Activated CD4-positive, alpha-beta T cell treated with anti-CD3 and anti-CD28 coated beads for 36 hours (primary cell): ENCODE measurements around the gene HDGFL2. TPM values are rescaled to one million over a fixed set of nuclear protein-coding genes. Genes with fewer than 3 reads are reported as not detected.

Source experiments
- ATAC-seq: fragments of 200-7000 bp; cut with Tn5 transposase; one replicate; pipeline ENCODE4 v1.10.0; 2021; ENCODE audit warnings: mild to moderate bottlenecking, moderate library complexity
- CTCF ChIA-PET: fragments of 350-600 bp; sonication (Branson Sonifier 250); formaldehyde crosslinking; loops from one replicate; lab custom pipeline; 2021; ENCODE audit warnings: antibody characterized with exemption; lab: Charles Lee
- POLR2A ChIA-PET: fragments of 350-600 bp; sonication (Branson Sonifier 250); formaldehyde crosslinking; loops from one replicate; lab custom pipeline; 2021; ENCODE audit warnings: antibody characterized with exemption, inconsistent platforms; lab: Charles Lee
- DNase-seq: peaks from one replicate; pipeline ENCODE4 v3.0.0-alpha.2; 2020
- H3K27ac Mint-ChIP-seq: one replicate; pipeline ENCODE4 v1.8.0; 2021; ENCODE audit warnings: mixed read lengths
- H3K27me3 Mint-ChIP-seq: one replicate; pipeline ENCODE4 v1.8.0; 2021; ENCODE audit warnings: mixed read lengths
- H3K36me3 Mint-ChIP-seq: one replicate; pipeline ENCODE4 v1.8.0; 2021; ENCODE audit warnings: low read depth, mixed read lengths
- H3K4me1 Mint-ChIP-seq: one replicate; pipeline ENCODE4 v1.8.0; 2021; ENCODE audit warnings: mixed read lengths
- H3K4me3 Mint-ChIP-seq: one replicate; pipeline ENCODE4 v1.8.0; 2021; ENCODE audit warnings: mild to moderate bottlenecking, moderate library complexity, mixed read lengths
- H3K9me3 Mint-ChIP-seq: one replicate; pipeline ENCODE4 v1.8.0; 2021; ENCODE audit warnings: low read depth, mixed read lengths
- intact Hi-C, 2 experiments: fragments of 100-400 bp; cut with DNase I in 1 of 2; cut with micrococcal nuclease in 1 of 2; formaldehyde crosslinking; loops; one replicate each; pipeline versions ENCODE4 v1.14.2 to v1.15.1; 2022 to 2024; cut with DNase I, micrococcal nuclease
- total RNA-seq, 2 experiments: library from RNA; stranded (reverse); gene quantifications; one replicate each; pipeline ENCODE4 v1.2.3, GENCODE V29; 2021

The HDGFL2 gene
- 10 to 100 TPM; 50.5 to 68.1 TPM for total RNA-seq

DNA sequence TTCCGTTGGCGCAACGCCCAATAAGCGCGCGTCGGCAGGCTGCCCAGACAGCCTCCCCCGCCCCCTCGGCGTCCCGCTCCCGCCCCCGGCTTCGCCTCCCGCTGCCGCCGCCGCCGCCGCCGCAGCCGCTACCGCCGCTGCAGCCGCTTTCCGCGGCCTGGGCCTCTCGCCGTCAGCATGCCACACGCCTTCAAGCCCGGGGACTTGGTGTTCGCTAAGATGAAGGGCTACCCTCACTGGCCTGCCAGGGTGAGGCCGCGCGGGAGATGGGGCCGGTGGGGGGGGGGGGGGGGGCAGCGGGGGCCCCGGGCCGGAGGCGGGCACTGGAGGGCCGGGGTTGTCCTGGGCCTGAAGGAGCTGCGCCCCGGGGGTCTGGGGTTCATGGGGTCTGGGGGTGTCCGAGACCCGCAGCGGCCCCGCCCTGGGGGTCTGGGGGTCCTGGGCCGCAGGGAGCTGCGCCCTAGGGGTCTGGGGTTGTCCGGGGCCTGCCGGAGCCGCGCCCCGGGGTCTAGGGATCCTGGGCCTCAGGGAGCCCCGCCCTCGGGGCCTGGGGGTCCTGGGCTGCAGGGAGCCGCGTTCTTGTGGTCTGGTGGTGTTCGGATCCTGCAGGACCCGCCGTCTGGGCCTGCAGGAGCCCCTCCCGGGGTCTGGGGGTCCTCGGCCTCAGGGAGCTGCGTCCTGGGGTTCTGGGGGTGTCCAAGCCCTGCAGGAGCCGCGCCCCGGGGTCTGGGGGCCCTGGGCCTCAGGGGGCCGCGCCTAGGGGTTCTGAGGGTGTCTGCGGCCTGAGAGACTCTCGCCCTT is at the start of gene HDGFL2:
HDGFL2 (plus strand) TSS at position 124 of the 801 bp plus-strand sequence; CDS start at position 178, 54 bp downstream.
- Mint-ChIP-seq H3K4me1 (peaks cover 21% of the 10 kb centered on the region), H3K27me3 (no peaks in the 10 kb centered on the region), H3K36me3 (peaks cover 6% of the 10 kb centered on the region), H3K4me3 (no peak within 1 kb of the TSS), H3K27ac (no peak within 1 kb of the TSS), H3K9me3 (no peaks in the 10 kb centered on the region)
- intact Hi-C loops: loop anchor here (1.0 to 5.0 kb wide), 12 partner anchors 130 to 1210 kb away; partner anchors contain the start of genes TNFAIP8L1 (in 2 of the 2), CACTIN (in 1 of the 2), FEM1A (in 1 of the 2) and FZR1 (in 1 of the 2)
- ATAC-seq (no peak), DNase-seq (no peak)
- ChIA-PET CTCF (interaction anchor here (1.4 to 2.0 kb wide), 2 partner anchors 15 to 206 kb away, joined by 4 to 11 read pairs; partner anchors contain the start of gene UBXN6), POLR2A (interaction anchor here (1.0 to 1.3 kb wide), 4 partner anchors 8 to 226 kb away, joined by 3 to 9 read pairs (median 4); partner anchors contain the start of gene YJU2)

GRCh38 chr19:4423416-4424126 is 48.5 kb upstream of the HDGFL2 start:
- Mint-ChIP-seq H3K27ac (no peak overlapping the region), H3K4me1 (no peaks in the 10 kb centered on the region), H3K4me3 (no peak overlapping the region), H3K27me3 (no peaks in the 10 kb centered on the region), H3K9me3 (no peaks in the 10 kb centered on the region), H3K36me3 (peaks cover 31% of the 10 kb centered on the region)
- ATAC-seq (no peak), DNase-seq (no peak)
- POLR2A ChIA-PET: no interaction called here
- intact Hi-C loops: no loop called here
- CTCF ChIA-PET: interaction anchor here (0.6 kb wide), 1 partner anchor 201 kb away, joined by 3 read pairs; no protein-coding TSS in a partner anchor

GRCh38 chr19:4425537-4425936 is 46.6 kb upstream of the HDGFL2 start:
- Mint-ChIP-seq H3K9me3 (no peaks in the 10 kb centered on the region), H3K4me3 (no peak overlapping the region), H3K4me1 (no peaks in the 10 kb centered on the region), H3K27me3 (no peaks in the 10 kb centered on the region), H3K36me3 (peaks cover 42% of the 10 kb centered on the region), H3K27ac (no peak overlapping the region)
- DNase-seq (no peak), ATAC-seq (no peak)
- intact Hi-C loops: no loop called here
- ChIA-PET CTCF (no interaction called here), POLR2A (no interaction called here)

- no peak overlapping the region for H3K27ac Mint-ChIP-seq
- H3K9me3 Mint-ChIP-seq: no peaks in the 10 kb centered on the region
- ChIA-PET POLR2A (interaction anchor here (0.7 kb wide), 1 partner anchor 468 kb away, joined by 3 read pairs; no protein-coding TSS in a partner anchor), CTCF (interaction anchor here (0.7 kb wide), 1 partner anchor 66 kb away, joined by 3 read pairs; no protein-coding TSS in a partner anchor)
- H3K4me1 Mint-ChIP-seq: no peaks in the 10 kb centered on the region
- DNase-seq (no peak), ATAC-seq (no peak)
- peaks cover 54% of the 10 kb centered on the region for H3K36me3 Mint-ChIP-seq
- intact Hi-C loops: no loop called here
- no peak overlapping the region for H3K4me3 Mint-ChIP-seq
- H3K27me3 Mint-ChIP-seq: no peaks in the 10 kb centered on the region
These were observed 43.6 kb upstream of the HDGFL2 start for GRCh38 chr19:4428326-4428975.

GRCh38 chr19:4429256-4429655 is 42.8 kb upstream of the HDGFL2 start:
- ChIA-PET CTCF (interaction anchor here (0.6 to 1.0 kb wide), 3 partner anchors 10 to 180 kb away, joined by 3 to 4 read pairs (median 3); no protein-coding TSS in a partner anchor), POLR2A (interaction anchor here (0.7 kb wide), 1 partner anchor 467 kb away, joined by 3 read pairs; no protein-coding TSS in a partner anchor)
- Mint-ChIP-seq H3K27me3 (no peaks in the 10 kb centered on the region), H3K36me3 (peaks cover 47% of the 10 kb centered on the region), H3K4me1 (no peaks in the 10 kb centered on the region), H3K4me3 (no peak overlapping the region), H3K27ac (no peak overlapping the region), H3K9me3 (no peaks in the 10 kb centered on the region)
- ATAC-seq (no peak), DNase-seq (no peak)
- intact Hi-C loops: no loop called here

DNA sequence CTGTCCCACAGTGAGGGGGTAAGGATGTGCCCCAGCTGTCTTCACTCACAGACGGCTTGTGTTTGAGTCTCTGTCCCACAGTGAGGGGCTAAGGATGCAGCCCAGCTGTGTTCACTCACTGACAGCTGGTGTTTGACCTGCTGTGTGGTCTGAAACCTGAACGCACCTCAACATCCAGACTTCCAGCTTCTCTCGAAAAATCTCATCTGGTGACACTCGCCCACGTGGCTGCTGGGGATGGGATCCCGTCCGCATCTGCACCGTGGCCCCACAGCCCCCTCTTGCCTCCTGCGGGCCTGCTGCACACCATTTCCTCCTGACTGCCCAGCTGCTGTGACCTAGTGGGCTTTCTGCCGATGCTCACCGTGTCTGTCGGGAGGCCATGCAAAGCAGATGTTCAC is 42.3 kb upstream of the HDGFL2 start:
- Mint-ChIP-seq H3K27me3 (no peaks in the 10 kb centered on the region), H3K36me3 (peaks cover 51% of the 10 kb centered on the region), H3K9me3 (no peaks in the 10 kb centered on the region), H3K4me1 (no peaks in the 10 kb centered on the region), H3K27ac (no peak overlapping the region), H3K4me3 (no peak overlapping the region)
- ChIA-PET CTCF (interaction anchor here (0.6 to 1.0 kb wide), 3 partner anchors 10 to 181 kb away, joined by 3 to 4 read pairs (median 3); no protein-coding TSS in a partner anchor), POLR2A (no interaction called here)
- DNase-seq (no peak), ATAC-seq (no peak)
- intact Hi-C loops: no loop called here

DNA sequence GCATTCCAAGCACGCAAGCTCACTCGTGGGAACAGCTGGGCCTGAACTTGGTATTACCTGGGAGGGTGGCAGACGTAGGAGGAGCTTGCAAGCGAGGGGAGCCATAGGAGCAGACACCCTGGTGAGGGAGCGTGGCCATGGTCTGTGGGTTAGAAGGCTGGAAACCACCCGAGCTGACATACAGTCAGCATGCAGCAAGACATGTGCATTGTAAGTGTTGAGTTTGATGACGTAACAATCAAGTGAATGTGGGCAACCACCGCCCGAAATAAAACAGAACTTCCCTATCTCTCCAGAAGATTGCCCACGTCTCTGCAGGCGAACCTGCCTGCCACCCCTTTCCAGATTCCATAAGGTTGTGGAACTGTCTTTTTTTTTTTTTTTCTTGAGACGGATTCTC is 41.3 kb upstream of the HDGFL2 start:
- POLR2A ChIA-PET: no interaction called here
- Mint-ChIP-seq H3K9me3 (no peaks in the 10 kb centered on the region), H3K4me3 (no peak overlapping the region)

GRCh38 chr19:4431296-4431695 is 40.8 kb upstream of the HDGFL2 start:
- Mint-ChIP-seq H3K27me3 (no peaks in the 10 kb centered on the region), H3K4me3 (no peak overlapping the region), H3K27ac (no peak overlapping the region), H3K9me3 (no peaks in the 10 kb centered on the region), H3K36me3 (peaks cover 49% of the 10 kb centered on the region), H3K4me1 (no peaks in the 10 kb centered on the region)
- intact Hi-C loops: no loop called here
- ChIA-PET CTCF (no interaction called here), POLR2A (no interaction called here)
- ATAC-seq: no peak
- DNase-seq: no peak

More for the DNA sequence above, 41.3 kb upstream of the HDGFL2 start:
- Mint-ChIP-seq H3K4me1 (no peaks in the 10 kb centered on the region), H3K27me3 (no peaks in the 10 kb centered on the region), H3K36me3 (peaks cover 51% of the 10 kb centered on the region), H3K27ac (no peak overlapping the region)
- ATAC-seq (no peak), DNase-seq (no peak)
- CTCF ChIA-PET: no interaction called here
- intact Hi-C loops: no loop called here

- Mint-ChIP-seq H3K4me3 (no peak overlapping the region), H3K9me3 (no peaks in the 10 kb centered on the region), H3K36me3 (peaks cover 49% of the 10 kb centered on the region), H3K27ac (no peak overlapping the region), H3K27me3 (no peaks in the 10 kb centered on the region), H3K4me1 (no peaks in the 10 kb centered on the region)
- ATAC-seq: no peak
- DNase-seq: no peak
- POLR2A ChIA-PET: interaction anchor here (0.7 kb wide), 1 partner anchor 113 kb away, joined by 5 read pairs; no protein-coding TSS in a partner anchor
- intact Hi-C loops: no loop called here
- CTCF ChIA-PET: no interaction called here
These were observed 40.1 kb upstream of the HDGFL2 start for GRCh38 chr19:4431808-4432674.

DNA sequence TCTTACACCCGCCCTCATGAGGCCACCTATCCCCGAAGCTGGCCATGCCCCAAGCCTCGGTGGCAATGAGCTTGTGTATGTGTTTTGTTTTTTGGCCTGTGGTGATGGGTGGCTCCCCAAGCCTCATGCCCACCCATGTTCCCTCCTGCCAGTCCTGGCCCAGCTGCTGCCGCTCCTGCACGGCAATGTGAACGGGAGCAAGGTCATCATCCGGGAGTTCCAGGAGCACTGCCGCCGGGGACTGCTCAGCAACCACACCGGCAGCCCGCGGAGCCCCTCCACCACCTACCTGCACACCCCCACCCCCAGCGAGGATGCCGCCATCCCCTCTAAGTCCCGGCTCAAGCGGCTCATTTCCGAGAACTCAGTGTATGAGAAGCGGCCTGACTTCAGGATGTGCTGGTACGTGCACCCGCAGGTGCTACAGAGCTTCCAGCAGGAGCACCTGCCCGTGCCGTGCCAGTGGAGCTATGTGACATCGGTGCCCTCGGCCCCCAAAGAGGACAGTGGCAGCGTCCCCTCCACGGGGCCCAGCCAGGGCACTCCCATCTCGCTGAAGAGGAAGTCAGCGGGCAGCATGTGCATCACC is 39.1 kb upstream of the HDGFL2 start:
- H3K27me3 Mint-ChIP-seq: no peaks in the 10 kb centered on the region
- POLR2A ChIA-PET: interaction anchor here (0.6 kb wide), 1 partner anchor 918 kb away, joined by 3 read pairs; no protein-coding TSS in a partner anchor

More for the DNA sequence above, 39.1 kb upstream of the HDGFL2 start:
- ATAC-seq (no peak), DNase-seq (no peak)
- Mint-ChIP-seq H3K9me3 (no peaks in the 10 kb centered on the region), H3K4me1 (no peaks in the 10 kb centered on the region), H3K4me3 (no peak overlapping the region), H3K27ac (no peak overlapping the region), H3K36me3 (peaks cover 50% of the 10 kb centered on the region)
- intact Hi-C loops: no loop called here
- CTCF ChIA-PET: no interaction called here
